Stimulated activated CD4-positive, alpha-beta T cell treated with anti-CD3 and anti-CD28 coated beads, Interleukin-2, amount 100 ng/mL, for 4 hours (primary cell): Measurements from ENCODE around the gene NTN4.
"Not testable (repeated sequence)": the region's sequence is repeated elsewhere in the genome, so short reads cannot be mapped to it uniquely, and the experiment has no call there.

Source experiments
- DNase-seq: peaks from one replicate; pipeline ENCODE4 v3.0.0-alpha.2; 2020; ENCODE audit warnings: low read depth

The NTN4 gene

DNA sequence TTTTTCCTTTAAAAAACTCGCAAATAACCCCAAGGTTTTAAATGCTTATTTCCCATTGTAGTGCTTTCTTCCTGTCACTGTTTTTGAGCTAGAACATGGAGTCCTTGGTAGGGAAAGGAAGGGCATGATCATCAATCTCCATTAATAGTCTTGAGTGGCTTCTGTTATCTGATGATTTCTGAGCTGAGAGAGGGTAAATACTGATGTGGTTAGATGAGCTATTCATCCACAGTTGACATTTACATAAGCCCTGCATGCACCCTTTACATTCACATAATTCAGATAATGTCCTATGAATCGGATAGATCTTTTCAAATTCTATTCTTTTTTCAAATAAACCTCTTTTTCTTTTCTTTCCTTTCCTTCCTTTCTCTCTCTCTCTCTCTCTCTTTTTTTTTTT lies 81.4 kb downstream of the NTN4 start:
- no peak for DNase-seq

DNA sequence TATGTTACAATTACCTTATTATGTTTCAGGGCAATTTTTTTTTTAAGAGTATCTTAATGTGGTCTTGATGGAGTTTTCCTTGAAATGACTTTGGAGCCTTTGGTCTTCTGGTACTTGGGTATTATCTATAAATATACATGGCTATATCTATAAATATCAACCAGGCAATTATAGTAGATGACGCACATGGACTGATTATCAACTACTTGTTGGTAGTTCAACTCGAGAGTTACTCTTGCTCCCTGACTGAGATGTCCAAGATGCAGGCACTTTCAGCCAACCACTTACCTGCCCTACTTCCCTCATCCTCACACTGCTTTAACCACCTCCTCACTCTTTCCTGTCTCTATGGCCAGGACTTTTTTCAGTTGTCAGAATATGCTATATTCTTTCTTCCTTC lies 85.4 kb downstream of the NTN4 start:
- DNase-seq = no peak

DNA sequence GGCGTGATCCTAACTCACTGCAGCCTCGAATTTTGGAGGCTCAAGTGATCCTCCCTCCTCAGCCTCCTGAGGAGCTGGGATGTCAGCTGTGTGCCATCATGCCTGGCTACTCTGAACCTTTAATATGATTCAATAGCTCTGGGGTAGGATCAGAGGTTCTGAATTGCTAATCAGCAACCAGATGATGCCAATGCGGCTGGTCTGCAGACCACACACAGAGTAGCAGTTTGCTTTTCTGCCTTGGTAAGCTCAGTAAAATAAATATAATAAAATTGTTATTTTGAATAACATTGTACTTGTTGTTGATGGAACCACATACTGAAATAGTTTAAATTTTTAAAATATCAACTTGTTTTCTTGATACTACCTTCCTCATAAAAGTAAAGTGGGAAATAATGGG lies 86.6 kb downstream of the NTN4 start:
- DNase-seq = no peak

DNA sequence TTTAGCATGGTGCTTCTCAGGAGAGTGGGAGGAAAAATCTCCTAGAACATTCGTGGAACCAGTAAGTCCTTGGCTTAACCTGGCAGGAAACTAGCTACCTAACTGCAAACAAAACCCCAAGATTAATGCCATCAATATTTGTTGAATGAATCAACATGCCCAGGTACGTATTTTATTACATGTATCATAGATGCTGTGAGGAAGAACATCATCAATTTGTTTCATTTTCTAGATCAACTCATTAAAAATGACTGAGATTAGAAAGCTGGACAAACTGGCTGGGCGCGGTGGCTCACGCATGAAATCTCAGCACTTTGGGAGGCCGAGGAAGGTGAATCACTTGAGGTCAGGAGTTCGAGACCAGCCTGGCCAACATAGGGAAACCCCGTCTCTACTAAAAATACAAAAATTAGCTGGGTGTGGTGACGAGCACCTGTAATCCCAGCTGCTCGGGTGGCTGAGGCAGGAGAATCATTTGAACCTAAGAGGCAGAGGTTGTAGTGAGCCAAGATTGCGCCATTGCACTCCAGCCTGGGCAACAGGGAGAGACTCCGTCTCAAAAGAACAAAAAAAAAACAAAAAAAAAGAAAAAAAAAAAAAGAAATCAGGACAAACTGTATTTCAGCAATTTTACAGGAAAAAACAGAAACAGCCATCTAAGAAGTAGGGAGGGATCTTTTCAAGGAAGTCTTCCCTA lies 88.7 kb downstream of the NTN4 start:
- no peak for DNase-seq

DNA sequence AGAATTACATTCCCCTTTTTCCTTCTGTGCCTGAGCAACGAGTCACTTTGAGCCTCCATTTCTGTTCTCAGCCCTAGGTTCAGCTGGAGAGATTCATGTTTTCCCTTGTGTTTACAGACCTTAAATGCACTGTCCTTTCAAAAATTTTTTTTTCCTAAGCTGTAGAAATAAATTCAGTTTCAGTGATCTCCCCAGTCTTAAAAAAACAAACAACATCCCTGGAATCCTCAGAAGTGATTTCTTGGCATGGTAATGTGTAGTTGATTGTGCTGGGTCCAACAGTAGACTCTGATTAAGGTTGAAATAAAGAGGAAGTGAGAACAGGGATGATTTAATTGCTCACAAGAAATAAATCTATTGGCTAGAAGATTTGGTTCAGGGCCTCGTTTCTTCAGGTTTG lies 89.3 kb downstream of the NTN4 start:
- no peak for DNase-seq

DNA sequence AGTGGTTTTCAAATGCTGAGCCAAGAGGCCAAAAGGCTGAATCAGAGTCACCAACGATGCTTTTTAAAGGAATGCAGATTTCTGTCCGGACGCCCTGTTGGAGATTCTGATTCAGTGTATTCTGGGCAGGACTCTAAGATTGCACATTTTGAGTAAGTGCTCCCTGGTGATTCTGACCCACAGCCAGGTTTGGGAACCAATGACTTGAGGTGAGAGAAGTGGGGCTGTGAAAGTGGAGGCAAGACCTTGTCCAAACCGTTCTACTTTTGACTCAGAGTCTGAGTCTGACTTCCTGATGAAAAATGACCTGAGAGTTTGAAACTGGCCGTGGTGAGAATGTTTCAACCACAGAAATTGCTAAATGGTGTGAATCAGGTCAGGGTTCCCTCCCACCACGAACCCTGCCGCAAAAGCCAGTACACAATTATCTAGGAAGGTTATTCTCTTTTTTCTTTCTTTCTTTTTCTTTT lies 90.2 kb downstream of the NTN4 start:
- DNase-seq = no peak

DNA sequence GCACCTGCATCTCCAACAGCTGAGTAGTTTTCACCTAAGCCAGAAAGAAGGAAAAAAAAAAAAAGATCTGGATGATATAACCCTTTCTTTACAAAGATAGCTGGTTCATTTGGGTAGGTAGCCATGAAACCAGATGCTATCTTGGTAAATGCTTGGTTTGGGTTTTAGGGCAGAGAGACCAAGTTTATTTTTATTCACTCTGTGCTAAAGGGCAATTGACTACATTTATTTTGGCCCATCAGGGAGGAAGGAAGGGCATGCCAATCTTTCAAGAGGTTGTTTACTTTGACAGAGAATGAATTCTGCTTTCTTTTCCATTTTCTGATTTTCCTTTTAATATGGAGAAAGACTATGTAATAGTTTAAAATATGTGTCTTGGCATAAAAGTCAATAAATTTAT lies 91.0 kb downstream of the NTN4 start:
- no peak for DNase-seq

DNA sequence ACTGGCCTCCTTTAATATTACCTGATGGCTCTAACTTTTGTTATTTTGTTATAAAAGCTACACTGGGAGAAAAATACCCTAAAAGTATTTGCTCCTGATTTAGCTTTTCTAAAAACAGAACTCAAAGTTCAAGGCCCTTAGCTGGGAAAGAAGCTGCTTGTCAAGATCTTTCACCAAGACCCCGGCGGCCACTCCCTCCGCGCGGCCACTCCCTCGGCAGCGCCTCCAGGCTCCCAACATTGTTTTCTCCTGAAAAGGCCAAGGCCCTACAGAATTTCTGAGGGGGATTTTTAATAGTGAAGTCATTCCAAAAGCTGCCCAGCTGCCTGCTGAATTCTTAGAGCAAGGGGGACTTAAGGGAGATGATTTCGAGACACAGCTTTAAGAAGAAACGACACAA lies 96.4 kb downstream of the NTN4 start:
- DNase-seq = no peak

DNA sequence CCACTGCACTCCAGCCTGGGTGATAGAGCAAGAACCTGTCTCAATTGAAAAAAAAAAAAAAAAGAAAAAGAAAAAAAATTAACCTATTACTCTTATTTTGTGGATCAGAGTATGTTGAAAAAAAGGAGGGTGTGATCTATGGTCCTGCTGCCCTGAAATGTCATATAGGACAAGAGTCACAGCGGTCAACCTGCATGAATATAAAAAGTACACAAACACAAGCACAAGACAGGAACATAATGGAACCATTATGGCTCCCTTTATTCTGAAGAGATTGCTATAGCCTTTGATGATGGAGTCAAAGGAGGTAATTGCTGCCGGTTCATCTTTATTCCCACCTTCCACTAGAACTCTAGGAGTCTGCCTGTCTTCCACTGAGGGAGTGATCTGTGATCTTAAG lies 96.9 kb downstream of the NTN4 start:
- DNase-seq = no peak

DNA sequence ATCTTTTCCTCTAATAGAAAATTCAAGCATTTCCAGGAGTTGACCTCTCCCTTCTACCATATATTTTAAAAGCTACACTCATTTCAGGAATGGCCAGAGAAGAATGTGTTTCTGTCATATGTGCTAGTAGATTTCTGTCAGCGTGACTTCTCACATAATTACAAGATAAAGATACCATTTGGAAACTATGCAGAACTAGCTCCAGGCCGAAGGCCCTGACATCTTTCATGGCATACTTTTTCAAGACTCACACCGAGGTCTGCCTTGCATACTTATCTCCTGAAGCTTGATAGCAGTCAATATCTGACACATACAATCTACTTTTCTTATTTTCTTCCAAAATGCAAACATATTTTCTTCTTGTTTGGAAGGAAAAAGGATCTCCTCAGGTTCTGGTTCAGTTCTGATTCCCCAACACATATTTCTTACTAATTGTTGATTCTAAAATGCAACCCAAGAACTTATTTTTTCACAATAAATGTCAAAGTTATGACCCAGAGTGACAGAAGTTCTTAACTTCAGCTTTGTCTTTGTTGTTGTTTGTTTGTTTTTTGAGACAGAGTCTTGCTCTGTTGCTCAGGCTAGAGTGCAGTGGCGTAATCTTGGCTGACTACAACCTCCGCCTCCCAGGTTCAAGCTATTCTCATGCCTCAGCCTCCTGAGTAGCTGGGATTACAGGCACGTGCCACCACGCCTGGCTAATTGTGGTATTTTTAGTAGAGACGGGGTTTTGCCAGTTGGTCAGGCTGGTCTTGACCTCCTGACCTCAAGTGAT lies 99.5 kb downstream of the NTN4 start:
- DNase-seq = no peak

DNA sequence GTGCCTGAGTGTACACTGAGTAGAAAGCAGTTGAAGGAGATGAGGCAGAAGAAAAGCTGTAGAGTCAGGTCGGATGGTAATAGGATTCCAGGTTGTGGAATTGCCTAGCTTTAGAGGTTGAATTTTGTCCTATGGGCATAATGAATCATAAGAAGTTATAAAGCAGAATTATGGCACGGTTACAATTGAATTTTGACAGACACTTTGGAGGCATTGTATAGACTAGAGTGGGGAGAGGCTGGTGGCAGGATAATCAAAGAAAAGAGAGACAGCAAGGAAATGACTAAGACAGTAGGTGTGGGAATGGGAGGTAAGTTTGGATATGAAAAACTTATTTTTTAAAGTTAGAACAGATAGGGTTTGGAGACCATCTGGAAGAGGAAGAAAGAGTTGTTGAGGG lies 102.6 kb downstream of the NTN4 start:
- no peak for DNase-seq

DNA sequence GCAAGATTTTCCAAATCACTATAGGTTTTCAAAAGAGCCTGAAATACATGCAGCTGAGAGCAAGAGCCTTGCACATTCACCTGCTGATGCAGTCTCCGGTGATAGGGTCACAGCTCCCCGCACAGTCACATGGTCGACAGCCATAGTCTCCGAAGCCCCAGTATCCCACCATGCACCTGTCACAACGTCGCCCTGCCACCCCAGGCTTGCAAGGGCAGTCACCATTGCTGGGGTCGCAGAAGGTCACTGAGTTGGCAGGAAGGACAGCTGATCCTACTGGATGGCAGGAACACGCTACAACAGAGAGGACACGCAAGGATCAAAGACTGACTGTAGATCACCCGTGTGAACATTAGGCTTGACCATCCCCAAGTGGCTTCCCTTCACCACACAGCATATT lies 107.1 kb downstream of the NTN4 start:
- no peak for DNase-seq

DNA sequence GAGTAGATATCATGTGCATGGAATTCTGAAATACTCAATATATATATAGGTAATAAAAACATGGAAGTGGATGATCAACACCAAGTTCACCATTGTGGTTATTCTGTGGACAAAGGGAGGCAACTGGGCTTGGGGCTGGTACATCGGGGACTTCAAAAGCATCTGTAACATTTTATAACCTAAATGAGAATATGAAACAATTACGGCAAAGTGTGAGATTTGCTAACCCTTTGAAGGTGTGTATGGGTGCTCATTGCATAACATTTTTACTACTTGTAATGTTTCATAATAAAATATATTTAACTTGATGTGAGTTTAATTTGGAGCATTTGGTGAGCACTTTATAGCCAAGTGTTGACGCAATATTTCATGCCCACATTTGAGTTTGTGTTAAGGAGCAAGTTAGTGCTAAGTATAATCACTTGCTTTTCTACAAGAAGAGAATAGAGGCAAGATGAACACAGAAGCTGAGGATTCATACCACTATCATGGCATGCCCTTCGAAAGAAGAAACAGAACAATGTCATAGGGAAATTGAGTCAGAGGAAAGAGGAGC lies 109.3 kb downstream of the NTN4 start:
- DNase-seq = no peak

DNA sequence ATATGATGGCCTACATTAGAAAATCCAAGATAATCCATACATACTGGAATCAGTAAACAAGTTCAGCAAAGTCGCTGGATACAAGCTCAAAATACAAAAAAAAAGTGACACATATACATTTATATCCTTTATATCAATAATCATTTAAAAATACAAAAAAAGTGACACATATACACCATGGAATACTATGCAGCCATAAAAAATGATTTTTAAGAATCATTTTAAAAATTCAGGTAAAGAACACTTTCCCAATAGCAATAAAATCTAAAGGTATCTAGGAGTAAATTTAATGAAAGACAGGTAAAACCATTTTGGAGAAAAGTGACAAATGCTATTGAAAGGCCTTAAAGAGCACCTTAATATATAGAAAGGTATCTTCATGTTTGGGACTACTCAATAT lies 111.9 kb downstream of the NTN4 start:
- no peak for DNase-seq

DNA sequence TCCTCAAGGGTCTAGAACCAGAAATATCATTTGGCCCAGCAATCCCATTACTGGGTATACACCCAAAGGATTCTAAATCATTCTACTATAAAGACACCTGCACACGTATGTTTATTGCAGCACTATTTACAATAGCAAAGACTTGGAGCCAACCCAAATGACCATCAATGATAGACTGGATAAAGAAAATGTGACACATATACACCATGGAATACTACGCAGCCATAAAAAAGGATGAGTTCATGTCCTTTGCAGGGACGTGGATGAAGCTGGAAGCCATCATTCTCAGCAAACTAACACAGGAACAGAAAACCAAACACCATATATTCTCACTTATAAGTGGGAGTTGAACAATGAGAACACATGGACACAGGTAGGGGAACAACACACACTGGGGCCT lies 112.8 kb downstream of the NTN4 start:
- DNase-seq = not testable (repeated sequence)

DNA sequence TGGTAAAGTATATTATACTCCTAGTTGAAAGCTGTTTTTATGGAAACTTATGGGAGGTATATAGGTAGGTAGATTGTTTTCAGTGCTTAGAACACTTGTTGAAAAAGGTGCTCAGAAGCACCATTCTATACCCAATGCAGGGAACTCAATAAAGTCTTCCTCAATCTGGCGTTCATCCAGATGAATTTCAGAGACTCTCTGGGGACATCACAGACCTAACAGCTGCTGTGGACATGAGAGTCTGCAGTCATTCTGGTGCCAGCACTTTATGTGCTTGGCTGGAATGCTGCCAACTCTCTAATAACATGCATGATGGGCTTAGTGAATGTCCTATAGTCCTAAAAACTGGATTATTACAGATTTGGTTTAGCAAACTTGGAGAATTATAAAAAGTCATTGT lies 115.9 kb downstream of the NTN4 start:
- DNase-seq = no peak

DNA sequence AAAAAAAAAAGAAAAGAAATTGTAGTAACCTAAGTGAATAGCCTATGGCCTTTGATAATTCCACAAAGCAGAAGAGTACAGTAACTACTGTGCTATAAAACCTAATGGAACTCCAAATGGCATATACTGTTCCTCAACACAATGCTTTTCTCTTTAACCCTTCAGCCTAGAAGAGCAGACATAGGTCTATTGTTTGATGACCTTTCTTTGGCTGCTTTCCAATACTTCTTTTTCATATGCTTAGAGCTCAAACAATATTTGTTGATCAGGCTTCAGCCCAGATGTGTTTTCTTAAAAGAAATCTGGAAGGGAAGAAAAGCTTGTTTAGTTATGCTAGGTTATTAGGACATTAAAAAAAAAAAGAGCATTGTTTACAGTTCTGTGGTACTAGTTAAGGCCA lies 116.4 kb downstream of the NTN4 start:
- no peak for DNase-seq

DNA sequence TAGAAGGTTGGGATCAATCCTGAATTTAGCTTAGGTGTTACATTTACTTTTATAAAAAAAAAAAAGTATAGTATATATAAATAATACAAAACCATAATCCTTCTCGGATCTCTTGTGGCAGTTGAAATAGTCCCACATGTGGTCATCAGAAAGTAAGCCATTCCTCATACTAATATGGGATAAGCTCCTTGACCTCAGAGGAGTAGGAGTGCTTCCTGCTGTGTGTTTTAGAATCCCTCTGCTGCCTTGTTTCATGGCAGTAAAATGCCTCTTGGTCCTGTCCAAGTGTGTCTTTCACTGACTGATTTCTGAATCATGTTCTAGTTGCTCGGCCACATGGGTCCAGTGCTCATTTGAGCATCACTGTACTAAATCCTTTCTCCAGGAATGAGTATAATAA lies 117.0 kb downstream of the NTN4 start:
- DNase-seq = no peak

DNA sequence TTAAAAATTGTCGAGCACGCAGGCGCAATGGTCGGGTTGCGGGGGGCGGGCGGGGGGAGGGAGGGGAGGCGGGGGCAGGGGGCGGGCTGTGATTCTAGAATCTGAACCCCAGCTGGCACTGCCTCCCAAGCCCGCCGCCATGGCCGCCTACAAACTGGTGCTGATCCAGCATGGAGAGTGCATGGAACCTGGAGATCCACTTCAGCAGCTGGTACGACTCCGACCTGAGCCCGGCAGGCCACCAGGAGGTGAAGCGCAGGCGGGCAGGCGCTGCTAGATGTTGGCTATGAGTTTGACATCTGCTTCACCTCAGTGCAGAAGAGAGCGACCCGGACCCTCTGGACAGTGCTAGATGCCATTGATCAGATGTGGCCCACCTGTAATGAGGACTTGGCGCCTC lies 118.4 kb downstream of the NTN4 start:
- DNase-seq = no peak

DNA sequence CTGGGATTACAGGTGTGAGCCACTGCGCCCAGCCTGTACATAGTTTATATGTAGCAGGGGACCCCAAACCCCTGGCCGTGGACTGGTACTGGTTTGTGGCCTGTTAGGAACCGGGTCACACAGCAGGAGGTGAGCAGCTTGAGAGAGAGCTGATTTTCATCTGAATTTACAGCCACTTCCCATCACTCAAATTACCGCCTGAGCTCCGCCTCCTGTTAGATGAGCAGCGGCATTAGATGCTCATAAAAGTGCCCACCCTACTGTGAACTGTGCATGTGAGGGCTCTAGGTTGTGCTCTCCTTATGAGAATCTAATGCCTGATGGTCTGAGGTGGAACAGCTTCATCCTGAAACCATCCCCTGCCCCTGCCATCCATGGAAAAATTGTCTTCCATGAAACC lies 119.3 kb downstream of the NTN4 start:
- no peak for DNase-seq

DNA sequence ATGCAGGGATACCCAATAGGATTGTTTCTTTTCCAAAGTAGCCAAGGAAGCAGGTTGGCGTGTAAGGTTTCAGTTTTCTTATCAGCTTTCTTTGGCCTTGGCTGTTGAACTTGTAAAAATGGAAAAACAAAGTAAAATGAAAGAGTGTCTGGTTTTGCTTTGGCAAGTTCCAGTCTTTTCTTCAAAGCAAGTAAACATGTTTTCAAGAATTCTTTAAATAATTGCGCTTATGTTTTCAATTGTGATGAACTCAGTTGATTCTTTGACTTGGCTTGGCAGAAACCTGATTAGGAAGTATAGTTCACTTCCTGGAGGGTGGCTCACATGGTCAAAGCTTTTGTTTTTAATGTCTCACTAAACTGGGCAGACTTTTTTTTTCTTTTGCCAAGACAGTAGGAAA lies 127.0 kb downstream of the NTN4 start:
- DNase-seq = no peak

DNA sequence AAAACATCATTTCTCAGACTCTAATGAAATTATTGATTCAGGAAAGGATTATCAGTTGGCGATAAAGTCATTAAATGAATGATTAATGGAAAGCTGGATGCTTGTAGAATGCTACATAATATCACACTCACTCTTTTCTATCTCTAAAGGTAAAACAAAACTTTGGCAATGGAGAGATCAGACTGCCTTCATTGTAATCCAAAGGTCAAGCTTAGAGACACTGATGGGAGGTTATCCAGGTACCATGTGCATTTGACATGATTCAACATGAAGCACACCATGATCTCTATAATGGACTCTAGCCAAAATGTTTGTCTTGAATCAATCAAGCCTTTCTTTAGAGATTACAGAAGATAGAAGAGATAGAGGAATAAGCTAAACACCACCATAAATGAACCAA lies 129.2 kb downstream of the NTN4 start:
- no peak for DNase-seq

DNA sequence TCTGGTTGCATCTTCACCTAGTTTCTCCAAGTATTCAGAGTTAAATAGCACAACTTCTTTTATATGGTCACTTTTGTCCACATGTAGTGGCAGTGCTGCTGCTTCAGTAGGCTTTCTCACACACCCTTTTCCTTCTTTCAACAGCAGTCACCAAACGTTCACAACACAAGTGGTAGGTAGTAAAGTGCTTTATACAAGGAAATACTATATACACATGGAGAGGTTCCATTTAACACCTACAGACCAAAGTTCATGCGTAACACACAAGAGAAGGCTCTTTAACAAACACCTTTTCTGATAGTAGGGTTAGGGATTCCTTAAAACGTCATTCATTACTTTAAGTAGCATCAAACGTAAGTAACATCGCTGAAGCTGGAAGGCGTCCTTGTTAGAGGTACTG lies 132.2 kb downstream of the NTN4 start:
- no peak for DNase-seq

DNA sequence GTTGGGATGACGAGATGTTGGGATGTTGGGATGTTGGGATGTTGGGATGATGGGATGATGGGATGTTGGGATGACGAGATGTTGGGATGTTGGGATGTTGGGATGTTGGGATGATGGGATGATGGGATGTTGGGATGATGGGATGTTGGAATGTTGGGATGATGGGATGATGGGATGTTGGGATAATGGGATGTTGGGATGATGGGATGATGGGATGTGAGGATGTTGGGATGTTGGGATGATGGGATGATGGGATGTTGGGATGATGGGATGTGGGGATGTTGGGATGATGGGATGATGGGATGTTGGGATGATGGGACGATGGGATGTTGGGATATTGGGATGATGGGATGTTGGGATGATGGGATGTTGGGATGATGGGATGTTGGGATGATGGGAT lies 135.9 kb downstream of the NTN4 start:
- DNase-seq = not testable (repeated sequence)
